GM12878 (cell line): Measurements from ENCODE around the gene CETN1. TPM values are rescaled to one million over a fixed set of nuclear protein-coding genes. Genes with fewer than 3 reads are reported as not detected.

Source experiments
- ATAC-seq: fragments of 200-7000 bp; cut with Tn5 transposase; 3 replicates; pipeline ENCODE4 v1.9.1; 2020; ENCODE audit warnings: mild to moderate bottlenecking, moderate library complexity
- BruUV-seq: library from RNA; stranded (reverse); fragments of 400-500 nt; replicated peaks from 2 replicates; lab custom pipeline; 2021; lab: Mats Ljungman, UMichigan
- CTCF ChIA-PET: fragments of 300-600 bp; sonication (Branson Sonifier 250); formaldehyde crosslinking; extraction: SDS; loops from one replicate; lab custom pipeline; 2021; ENCODE audit warnings: inconsistent platforms; lab: Yijun Ruan, JAX
- POLR2A ChIA-PET: fragments of 350-600 bp; formaldehyde crosslinking; extraction: SDS; loops from one replicate; lab custom pipeline; 2021; ENCODE audit warnings: inconsistent platforms; lab: Charles Lee
- RAD21 ChIA-PET: fragments of 300-600 bp; sonication (Branson Sonifier 250); formaldehyde crosslinking; loops from one replicate; lab custom pipeline; 2023; ENCODE audit warnings: antibody characterized with exemption; ENCODE audit not compliant: unreplicated experiment; lab: Charles Lee
- SMC1A ChIA-PET: fragments of 300-600 bp; sonication (Branson Sonifier 250); formaldehyde crosslinking; loops from one replicate; lab custom pipeline; 2023; ENCODE audit not compliant: unreplicated experiment, uncharacterized antibody; lab: Charles Lee
- DNase-seq: peaks from one replicate; pipeline ENCODE4 v3.0.0-alpha.2; 2011; ENCODE audit warnings: low read depth, low spot score
- FAIRE-seq: peaks from 3 replicates; lab custom pipeline; 2011; peaks lifted over from hg19 to GRCh38; lab: Jason Lieb, UNC
- H2AFZ ChIP-seq: 2 replicates; pipeline ENCODE4 v1.6.0; 2011; ENCODE audit warnings: low read depth, low read length, control low read depth; ENCODE audit not compliant: control insufficient read depth
- H3K27ac ChIP-seq: 2 replicates; pipeline ENCODE4 v1.5.1; 2011; ENCODE audit warnings: control low read depth; ENCODE audit not compliant: control insufficient read depth, insufficient read depth
- H3K27me3 ChIP-seq, 2 experiments: replicated peaks in 1 of 2; 2 replicates each; pipeline versions ENCODE4 v1.6.0 to v1.6.1; 2011; ENCODE audit warnings: low read length in 1 of 2; ENCODE audit not compliant: control insufficient read depth in 2 of 2, insufficient read depth in 2 of 2
- H3K36me3 ChIP-seq, 2 experiments: 2 replicates each; pipeline ENCODE4 v1.5.1; 2011; ENCODE audit warnings: low read length in 1 of 2; ENCODE audit not compliant: control insufficient read depth in 2 of 2, insufficient read depth in 2 of 2
- H3K4me1 ChIP-seq: 2 replicates; pipeline ENCODE4 v1.6.1; 2011; ENCODE audit warnings: mild to moderate bottlenecking, low read length, moderate library complexity, mixed read lengths; ENCODE audit not compliant: control insufficient read depth, insufficient read depth
- H3K4me2 ChIP-seq: 2 replicates; pipeline ENCODE4 v1.6.0; 2011; ENCODE audit warnings: control low read depth; ENCODE audit not compliant: control insufficient read depth, insufficient read depth
- H3K4me3 ChIP-seq: fragments of 200-600 bp; sonication (generic); 2 replicates; pipeline ENCODE4 v1.5.1; 2016
- H3K79me2 ChIP-seq: 2 replicates; pipeline ENCODE4 v1.6.0; 2011; ENCODE audit warnings: low read length; ENCODE audit not compliant: control insufficient read depth, insufficient read depth
- H3K9ac ChIP-seq: 2 replicates; pipeline ENCODE4 v1.8.0; 2011; ENCODE audit warnings: low read length, control low read depth, mixed read lengths; ENCODE audit not compliant: control insufficient read depth, insufficient read depth
- H3K9me3 ChIP-seq: replicated peaks from 3 replicates; pipeline ENCODE4 v1.5.1; 2011; ENCODE audit warnings: mild to moderate bottlenecking, low read length; ENCODE audit not compliant: control insufficient read depth, insufficient read depth
- H4K20me1 ChIP-seq: 2 replicates; pipeline ENCODE4 v1.6.0; 2011; ENCODE audit not compliant: control insufficient read depth, insufficient read depth
- BCL11A ChIP-seq: IDR thresholded peaks from 2 replicates; pipeline ENCODE4 v1.6.1; 2011; ENCODE audit warnings: low read depth, low read length
- BHLHE40 ChIP-seq, 2 experiments: fragments of 450-650 bp in 1 of 2; IDR thresholded peaks; 2 replicates each; pipeline ENCODE4 v1.6.1; 2011 to 2017; ENCODE audit warnings: low read depth in 2 of 2, borderline replicate concordance in 1 of 2, improper control_type of control experiment in 1 of 2, low read length in 1 of 2, mild to moderate bottlenecking in 1 of 2
- HDGF ChIP-seq: fragments of 450-650 bp; IDR thresholded peaks from 2 replicates; pipeline ENCODE4 v1.6.1; 2016; ENCODE audit warnings: antibody characterized with exemption
- NFXL1 ChIP-seq: fragments of 450-650 bp; IDR thresholded peaks from 2 replicates; pipeline ENCODE4 v1.6.1; 2017; ENCODE audit warnings: antibody characterized with exemption, mild to moderate bottlenecking, borderline replicate concordance
- POLR2A ChIP-seq: IDR thresholded peaks from 2 replicates; pipeline ENCODE4 v1.6.1; 2011; ENCODE audit warnings: low read depth, mild to moderate bottlenecking, low read length
- POU2F2 ChIP-seq: IDR thresholded peaks from 3 replicates; pipeline ENCODE4 v1.6.1; 2011; ENCODE audit warnings: low read depth, mild to moderate bottlenecking, low read length, borderline replicate concordance
- TAF1 ChIP-seq: IDR thresholded peaks from 2 replicates; pipeline ENCODE4 v1.6.1; 2011; ENCODE audit warnings: mild to moderate bottlenecking, low read depth, low read length, borderline replicate concordance
- TARDBP ChIP-seq: IDR thresholded peaks from 2 replicates; pipeline ENCODE4 v1.6.1; 2016; ENCODE audit warnings: borderline replicate concordance
- TCF12 ChIP-seq: IDR thresholded peaks from 2 replicates; pipeline ENCODE4 v1.6.1; 2011; ENCODE audit warnings: low read depth, mild to moderate bottlenecking, low read length
- WGBS: methylation state at CpG from one replicate; pipeline ENCODE4 v1.1.6; 2016; ENCODE audit warnings: low lambda C conversion rate; ENCODE audit not compliant: insufficient replicate concordance, insufficient coverage; ENCODE audit errors: missing lambda C conversion rate; 5-methylcytosine and 5-hydroxymethylcytosine counted together
- in situ Hi-C: fragments of 300-500 bp; cut with MboI; formaldehyde crosslinking; loops from 9 replicates; pipeline ENCODE4 v1.14.3; 2018; ENCODE audit warnings: mixed read lengths
- intact Hi-C: fragments of 100-400 bp; cut with micrococcal nuclease; formaldehyde crosslinking; loops from one replicate; pipeline ENCODE4 v1.14.2; 2022; ENCODE audit not compliant: unreplicated experiment
- polyA plus RNA-seq, 11 experiments: library from polyadenylated mRNA; depleted of rRNA in 4 of 11; unstranded in 6 of 11; stranded (reverse) in 5 of 11; fragments of >200 nt; fragmentation: Nextera tagmentation in 4 of 11; fragmentation: Illumina TruSeq in 1 of 11; extraction: Ambion mirVana in 4 of 11; extraction: Trizol in 1 of 11; gene quantifications; 1 replicate in 1 of 11; 2 replicates in 10 of 11; pipeline versions ENCODE4 v1.2.1 to v1.2.3, GENCODE V29; 2011 to 2016; ENCODE audit warnings: inconsistent platforms in 2 of 11, missing spikeins in 2 of 11, low read depth in 1 of 11
- total RNA-seq, 4 experiments: library from RNA; depleted of rRNA in 3 of 4; stranded (reverse); fragments of >200 nt in 3 of 4; fragmentation: Illumina TruSeq in 1 of 4; extraction: Trizol in 1 of 4; gene quantifications; 2 replicates each; pipeline versions ENCODE4 v1.2.1 to v1.2.3, GENCODE V29; 2013 to 2021
- TF ChIP-seq, protein P1 (sequence below): IDR thresholded peaks from 2 replicates; pipeline ENCODE4 v1.6.1; 2012; ENCODE audit warnings: low read depth, low read length, improper control_type of control experiment
- TF ChIP-seq, protein P2 (sequence below): IDR thresholded peaks from 2 replicates; pipeline ENCODE4 v1.6.1; 2012; ENCODE audit warnings: low read depth, low read length, improper control_type of control experiment
- TF ChIP-seq, protein P3 (sequence below): fragments of 450-650 bp; IDR thresholded peaks from 2 replicates; pipeline ENCODE4 v1.6.1; 2016; ENCODE audit warnings: mild to moderate bottlenecking, moderate library complexity, borderline replicate concordance

CETN1 gene
- total and polyA plus RNA-seq, 10 of the 15 experiments (the other 5 are each of a cell fraction or from before 2014, with no cell fraction given) = not detected

DNA sequence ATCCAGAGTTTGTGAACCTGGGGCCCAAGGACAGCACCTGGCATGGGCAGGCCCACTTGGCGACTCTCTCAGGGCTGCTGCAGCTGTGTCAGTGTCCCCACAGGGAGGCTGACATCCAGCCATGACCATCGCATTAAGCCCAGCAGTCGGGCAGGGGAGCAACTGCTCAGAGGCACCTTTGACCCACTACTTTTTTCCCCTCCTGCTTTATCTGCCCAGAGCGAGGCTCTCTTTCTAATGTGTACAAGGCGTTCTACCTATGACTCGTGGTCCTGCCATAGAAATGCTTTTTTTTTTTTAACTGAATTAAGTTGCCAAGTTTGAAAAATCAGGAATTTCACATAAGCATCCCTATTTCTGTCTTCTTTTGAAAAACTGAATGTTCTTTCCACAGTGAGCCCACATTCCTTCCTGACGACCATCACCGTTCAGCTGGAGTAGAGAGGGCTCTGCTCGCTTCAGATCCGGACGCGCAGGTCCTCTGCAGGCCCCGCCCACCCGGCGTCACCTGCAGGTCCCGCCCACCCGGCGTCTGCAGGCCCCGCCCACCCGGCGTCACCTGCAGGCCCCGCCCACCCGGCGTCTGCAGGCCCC, 16.2 kb downstream of the CETN1 start:
- Histone ChIP-seq H3K4me2 (no peak overlapping the region), H3K9ac (no peak overlapping the region), H3K36me3 (no peaks in the 10 kb centered on the region), H3K27me3 (no peaks in the 10 kb centered on the region; a peak in 1 of 4 replicates), H2AFZ (no peak overlapping the region), H4K20me1 (no peaks in the 10 kb centered on the region), H3K27ac (no peak overlapping the region), H3K4me3 (no peak overlapping the region), H3K9me3 (no peaks in the 10 kb centered on the region), H3K79me2 (no peaks in the 10 kb centered on the region)
- ChIA-PET SMC1A (interaction anchor here (0.9 kb wide), 1 partner anchor 234 kb away, joined by 4 read pairs; no protein-coding TSS in a partner anchor), POLR2A (no interaction called here), RAD21 (no interaction called here), CTCF (interaction anchor here (0.7 to 1.0 kb wide), 2 partner anchors 19 to 28 kb away, joined by 3 read pairs; no protein-coding TSS in a partner anchor)
- in situ Hi-C loops (no loop called here), intact Hi-C loops (no loop called here)
- DNase-seq (no peak), FAIRE-seq (no peak)
- no TSS peak for BruUV-seq
- TF ChIP-seq POU2F2 (no peak), TARDBP (no peak)
- TF ChIP-seq, protein P1, sequence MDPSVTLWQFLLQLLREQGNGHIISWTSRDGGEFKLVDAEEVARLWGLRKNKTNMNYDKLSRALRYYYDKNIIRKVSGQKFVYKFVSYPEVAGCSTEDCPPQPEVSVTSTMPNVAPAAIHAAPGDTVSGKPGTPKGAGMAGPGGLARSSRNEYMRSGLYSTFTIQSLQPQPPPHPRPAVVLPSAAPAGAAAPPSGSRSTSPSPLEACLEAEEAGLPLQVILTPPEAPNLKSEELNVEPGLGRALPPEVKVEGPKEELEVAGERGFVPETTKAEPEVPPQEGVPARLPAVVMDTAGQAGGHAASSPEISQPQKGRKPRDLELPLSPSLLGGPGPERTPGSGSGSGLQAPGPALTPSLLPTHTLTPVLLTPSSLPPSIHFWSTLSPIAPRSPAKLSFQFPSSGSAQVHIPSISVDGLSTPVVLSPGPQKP = no peak
- TF ChIP-seq, protein P2, sequence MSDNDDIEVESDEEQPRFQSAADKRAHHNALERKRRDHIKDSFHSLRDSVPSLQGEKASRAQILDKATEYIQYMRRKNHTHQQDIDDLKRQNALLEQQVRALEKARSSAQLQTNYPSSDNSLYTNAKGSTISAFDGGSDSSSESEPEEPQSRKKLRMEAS = no peak
- TF ChIP-seq, all 136 proteins: peak for 0
- 77% methylated on average over 8 of the region's 24 CpGs for WGBS
- peak; percentile 86 for ATAC-seq
- H3K4me1 ChIP-seq = no peaks in the 10 kb centered on the region

DNA sequence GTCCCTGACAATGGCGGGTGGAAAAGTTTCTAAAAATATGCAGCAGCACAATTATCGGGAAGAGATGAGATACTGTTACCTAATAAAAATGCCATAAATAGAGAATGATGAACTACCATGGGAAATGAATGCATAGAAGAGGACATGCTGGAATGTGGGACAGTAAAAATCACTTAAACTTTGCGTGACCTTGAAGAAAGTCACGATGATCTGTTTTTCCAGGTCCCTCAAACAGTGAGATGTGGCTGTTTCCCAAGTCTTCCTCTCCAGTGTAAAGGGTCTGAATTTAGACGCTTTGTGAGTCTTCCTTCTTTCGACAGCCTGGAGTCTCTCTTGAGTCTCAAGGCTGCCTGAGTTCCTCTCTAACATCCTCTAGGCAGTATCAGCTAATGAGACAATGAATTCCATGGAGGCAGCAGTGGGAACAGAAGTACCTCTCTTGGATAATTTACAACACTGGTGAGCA, 18.0 kb downstream of the CETN1 start:
- POLR2A ChIA-PET = no interaction called here
- no peak overlapping the region for H3K27ac ChIP-seq
- intact Hi-C loops (no loop called here), in situ Hi-C loops (no loop called here)
- no peak overlapping the region for H3K9ac ChIP-seq
- no peaks in the 10 kb centered on the region for H3K36me3 ChIP-seq
- no peak for DNase-seq
- no peak overlapping the region for H3K4me3 ChIP-seq
- no peaks in the 10 kb centered on the region for H3K4me1 ChIP-seq
- 63% methylated on average over 6 of the region's 6 CpGs for WGBS
- no peaks in the 10 kb centered on the region; a peak in 1 of 4 replicates for H3K27me3 ChIP-seq
- SMC1A ChIA-PET = interaction anchor here (0.9 kb wide), 1 partner anchor 17 kb away, joined by 3 read pairs; no protein-coding TSS in a partner anchor
- H2AFZ ChIP-seq = no peak overlapping the region
- CTCF ChIA-PET = interaction anchor here (1.8 kb wide), 1 partner anchor 17 kb away, joined by 6 read pairs; no protein-coding TSS in a partner anchor
- no peak for ATAC-seq
- H3K79me2 ChIP-seq = no peaks in the 10 kb centered on the region
- BruUV-seq = no TSS peak
- FAIRE-seq = no peak
- H4K20me1 ChIP-seq = no peaks in the 10 kb centered on the region
- RAD21 ChIA-PET = no interaction called here
- H3K9me3 ChIP-seq = no peaks in the 10 kb centered on the region
- H3K4me2 ChIP-seq = no peak overlapping the region
- TF ChIP-seq BHLHE40 (IDR thresholded peaks at IDR 0.05; ENCODE audit: borderline replicate concordance in 1 of 2, low read depth in 2 of 2, low read length in 1 of 2) (no peak), TAF1 (no peak), HDGF (no peak), BCL11A (no peak), NFXL1 (no peak), POLR2A (no peak), TCF12 (no peak)
- TF ChIP-seq, protein P3, sequence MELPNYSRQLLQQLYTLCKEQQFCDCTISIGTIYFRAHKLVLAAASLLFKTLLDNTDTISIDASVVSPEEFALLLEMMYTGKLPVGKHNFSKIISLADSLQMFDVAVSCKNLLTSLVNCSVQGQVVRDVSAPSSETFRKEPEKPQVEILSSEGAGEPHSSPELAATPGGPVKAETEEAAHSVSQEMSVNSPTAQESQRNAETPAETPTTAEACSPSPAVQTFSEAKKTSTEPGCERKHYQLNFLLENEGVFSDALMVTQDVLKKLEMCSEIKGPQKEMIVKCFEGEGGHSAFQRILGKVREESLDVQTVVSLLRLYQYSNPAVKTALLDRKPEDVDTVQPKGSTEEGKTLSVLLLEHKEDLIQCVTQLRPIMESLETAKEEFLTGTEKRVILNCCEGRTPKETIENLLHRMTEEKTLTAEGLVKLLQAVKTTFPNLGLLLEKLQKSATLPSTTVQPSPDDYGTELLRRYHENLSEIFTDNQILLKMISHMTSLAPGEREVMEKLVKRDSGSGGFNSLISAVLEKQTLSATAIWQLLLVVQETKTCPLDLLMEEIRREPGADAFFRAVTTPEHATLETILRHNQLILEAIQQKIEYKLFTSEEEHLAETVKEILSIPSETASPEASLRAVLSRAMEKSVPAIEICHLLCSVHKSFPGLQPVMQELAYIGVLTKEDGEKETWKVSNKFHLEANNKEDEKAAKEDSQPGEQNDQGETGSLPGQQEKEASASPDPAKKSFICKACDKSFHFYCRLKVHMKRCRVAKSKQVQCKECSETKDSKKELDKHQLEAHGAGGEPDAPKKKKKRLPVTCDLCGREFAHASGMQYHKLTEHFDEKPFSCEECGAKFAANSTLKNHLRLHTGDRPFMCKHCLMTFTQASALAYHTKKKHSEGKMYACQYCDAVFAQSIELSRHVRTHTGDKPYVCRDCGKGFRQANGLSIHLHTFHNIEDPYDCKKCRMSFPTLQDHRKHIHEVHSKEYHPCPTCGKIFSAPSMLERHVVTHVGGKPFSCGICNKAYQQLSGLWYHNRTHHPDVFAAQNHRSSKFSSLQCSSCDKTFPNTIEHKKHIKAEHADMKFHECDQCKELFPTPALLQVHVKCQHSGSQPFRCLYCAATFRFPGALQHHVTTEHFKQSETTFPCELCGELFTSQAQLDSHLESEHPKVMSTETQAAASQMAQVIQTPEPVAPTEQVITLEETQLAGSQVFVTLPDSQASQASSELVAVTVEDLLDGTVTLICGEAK = no peak
